Suppressor macrophage treated with lipopolysaccharide for 4 hours (primary cell): ENCODE data around the gene GADD45A.
A peak's percentile ranks its signal among the peaks of the same experiment; 100 is the strongest.
"Not testable (repeated sequence)": the region's sequence is repeated elsewhere in the genome, so short reads cannot be mapped to it uniquely, and the experiment has no call there.

Source experiments
- DNase-seq: peaks from one replicate; pipeline ENCODE4 v3.0.0-alpha.2; 2020

Gene GADD45A

DNA sequence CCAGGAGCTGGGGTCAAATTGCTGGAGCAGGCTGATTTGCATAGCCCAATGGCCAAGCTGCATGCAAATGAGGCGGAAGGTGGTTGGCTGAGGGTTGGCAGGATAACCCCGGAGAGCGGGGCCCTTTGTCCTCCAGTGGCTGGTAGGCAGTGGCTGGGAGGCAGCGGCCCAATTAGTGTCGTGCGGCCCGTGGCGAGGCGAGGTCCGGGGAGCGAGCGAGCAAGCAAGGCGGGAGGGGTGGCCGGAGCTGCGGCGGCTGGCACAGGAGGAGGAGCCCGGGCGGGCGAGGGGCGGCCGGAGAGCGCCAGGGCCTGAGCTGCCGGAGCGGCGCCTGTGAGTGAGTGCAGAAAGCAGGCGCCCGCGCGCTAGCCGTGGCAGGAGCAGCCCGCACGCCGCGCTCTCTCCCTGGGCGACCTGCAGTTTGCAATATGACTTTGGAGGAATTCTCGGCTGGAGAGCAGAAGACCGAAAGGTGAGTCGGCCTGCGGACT lies at the start of gene GADD45A:
TSS of gene GADD45A (plus strand) at position 135 of the 491 bp plus-strand sequence. CDS start at position 429, 294 bp downstream.
- DNase-seq: peak; percentile 97

DNA sequence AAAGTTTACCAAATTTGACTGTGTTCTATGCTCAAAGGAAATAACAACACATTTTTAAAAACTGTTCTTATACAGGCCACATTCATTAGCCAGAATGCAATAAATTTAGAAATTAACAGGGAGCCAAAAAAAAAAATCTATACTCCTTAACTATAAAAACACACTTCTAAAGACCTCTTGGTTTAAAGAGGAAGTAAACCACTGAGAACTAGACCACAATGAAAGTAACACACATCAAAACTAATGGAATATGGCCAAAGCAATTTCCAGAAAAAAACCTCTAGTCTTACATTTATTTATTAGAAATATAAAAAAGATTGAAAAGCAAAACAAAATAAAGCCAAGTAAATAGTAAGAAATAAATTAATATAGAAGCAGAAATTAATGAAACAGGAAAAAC lies 48.9 kb upstream of the GADD45A start:
- no peak for DNase-seq

- DNase-seq: no peak
These were observed 45.6 kb upstream of the GADD45A start for GRCh38 chr1:67639361-67639760.

GRCh38 chr1:67642629-67643028 lies 42.4 kb upstream of the GADD45A start:
- DNase-seq: no peak

DNA sequence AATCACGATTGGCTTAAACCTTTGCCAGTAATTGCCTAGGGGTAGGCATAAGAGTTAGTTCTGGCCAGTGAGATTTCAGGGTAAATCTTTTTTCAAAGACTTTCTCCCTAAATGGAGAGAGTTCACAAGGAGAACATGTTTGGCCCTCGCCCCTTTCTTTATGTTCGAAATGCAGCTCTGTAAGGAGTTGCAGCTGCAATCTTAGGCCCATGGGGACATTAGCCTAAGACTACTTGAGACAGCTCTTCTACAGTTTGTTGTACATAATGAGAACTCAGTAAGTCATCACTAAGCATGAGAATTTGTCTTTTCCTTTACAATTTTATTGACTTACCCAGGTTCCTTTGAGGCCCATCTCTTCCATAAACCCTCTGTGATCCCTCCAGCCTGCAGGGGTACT lies 40.4 kb upstream of the GADD45A start:
- DNase-seq: no peak

DNA sequence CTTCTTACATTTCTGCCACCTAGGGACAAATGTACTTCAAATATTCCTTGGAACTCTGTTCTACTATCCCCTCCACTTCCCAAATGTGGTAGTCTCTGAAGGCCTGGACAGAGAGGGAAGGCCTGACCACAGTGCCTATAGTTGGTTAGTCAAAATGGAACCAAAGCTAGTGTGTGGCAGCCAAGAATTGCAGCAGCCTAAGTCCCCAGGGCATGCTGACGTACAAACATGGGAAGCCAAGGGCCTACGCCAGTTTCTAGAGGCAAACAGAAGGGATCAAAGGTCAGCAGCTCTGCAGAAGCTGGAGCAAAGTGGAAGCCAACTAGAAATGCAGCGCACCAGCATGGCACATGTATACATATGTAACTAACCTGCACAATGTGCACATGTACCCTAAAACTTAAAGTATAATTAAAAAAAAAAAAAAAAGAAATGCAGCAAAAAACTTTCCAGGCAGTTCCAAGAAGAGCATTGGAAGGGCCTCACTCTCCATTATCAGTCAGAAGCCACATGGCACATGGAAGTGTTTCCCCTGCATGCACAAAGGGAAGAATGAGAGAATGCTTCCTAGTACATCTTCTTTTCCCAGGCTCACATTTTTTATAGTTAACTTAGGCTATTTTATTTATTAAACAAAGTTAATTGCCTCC lies 39.4 kb upstream of the GADD45A start:
- DNase-seq: no peak

- DNase-seq: no peak
These were observed 38.6 kb upstream of the GADD45A start for GRCh38 chr1:67646145-67647035.

DNA sequence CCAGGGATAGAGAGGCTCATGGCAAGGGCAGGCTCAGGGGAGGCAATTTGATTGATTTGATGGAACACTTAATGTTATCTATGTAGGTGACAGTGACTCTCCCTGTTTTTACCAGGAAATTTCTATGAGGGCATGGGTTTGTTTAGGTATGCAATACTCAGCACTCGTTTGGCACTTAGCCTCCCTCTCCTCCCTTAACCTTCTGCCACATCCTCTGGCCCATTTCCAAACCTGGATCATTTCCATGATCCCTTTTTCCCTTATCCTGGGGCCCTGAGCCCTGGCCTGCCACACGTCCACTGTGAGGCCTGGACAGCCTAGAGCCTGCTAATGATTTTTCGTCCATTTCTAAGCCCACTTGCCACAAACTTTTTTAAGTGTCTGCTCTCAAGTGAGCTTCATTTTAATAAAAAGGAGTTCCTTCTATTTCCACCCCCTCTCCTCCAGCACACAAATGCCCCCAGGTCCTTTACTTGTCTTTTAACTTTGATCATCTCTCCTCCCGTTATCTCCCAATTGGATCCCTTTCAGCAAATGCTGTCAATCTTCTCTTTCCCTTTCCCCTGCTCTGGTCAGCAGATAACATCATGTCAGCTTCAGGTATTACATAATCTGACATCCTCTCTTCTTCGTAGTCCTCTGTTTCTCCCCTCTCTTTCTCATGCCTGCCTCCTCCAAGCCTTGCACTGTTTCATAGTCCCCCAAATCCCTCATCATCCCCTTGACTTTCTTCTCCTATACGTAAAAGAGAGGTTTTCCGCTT lies 37.8 kb upstream of the GADD45A start:
- no peak for DNase-seq

DNA sequence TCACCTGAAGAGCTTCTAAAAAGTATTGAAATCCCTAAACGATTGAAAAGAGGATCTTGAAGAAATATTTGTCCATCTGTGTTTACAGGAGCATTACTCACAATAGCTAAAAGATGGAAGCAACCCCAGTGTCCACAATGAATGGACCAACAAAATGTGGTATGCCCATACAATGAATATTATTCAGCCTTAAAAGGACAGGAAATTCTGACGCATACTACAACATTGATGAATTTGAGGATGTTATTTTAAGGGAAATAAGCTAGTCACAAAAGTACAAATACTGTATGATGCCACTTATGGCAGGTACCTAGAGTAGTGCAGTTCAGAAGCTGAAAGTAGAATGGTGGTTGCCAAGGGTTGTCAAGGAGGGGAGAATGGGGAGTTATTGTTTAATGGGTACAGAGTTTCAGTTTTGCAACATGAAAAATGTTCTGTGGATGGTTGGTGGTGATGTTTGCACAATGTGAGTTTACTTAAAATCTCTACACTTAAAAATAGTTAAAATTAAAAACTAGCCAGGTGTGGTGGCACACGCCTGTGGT lies 37.1 kb upstream of the GADD45A start:
- DNase-seq: no peak

DNA sequence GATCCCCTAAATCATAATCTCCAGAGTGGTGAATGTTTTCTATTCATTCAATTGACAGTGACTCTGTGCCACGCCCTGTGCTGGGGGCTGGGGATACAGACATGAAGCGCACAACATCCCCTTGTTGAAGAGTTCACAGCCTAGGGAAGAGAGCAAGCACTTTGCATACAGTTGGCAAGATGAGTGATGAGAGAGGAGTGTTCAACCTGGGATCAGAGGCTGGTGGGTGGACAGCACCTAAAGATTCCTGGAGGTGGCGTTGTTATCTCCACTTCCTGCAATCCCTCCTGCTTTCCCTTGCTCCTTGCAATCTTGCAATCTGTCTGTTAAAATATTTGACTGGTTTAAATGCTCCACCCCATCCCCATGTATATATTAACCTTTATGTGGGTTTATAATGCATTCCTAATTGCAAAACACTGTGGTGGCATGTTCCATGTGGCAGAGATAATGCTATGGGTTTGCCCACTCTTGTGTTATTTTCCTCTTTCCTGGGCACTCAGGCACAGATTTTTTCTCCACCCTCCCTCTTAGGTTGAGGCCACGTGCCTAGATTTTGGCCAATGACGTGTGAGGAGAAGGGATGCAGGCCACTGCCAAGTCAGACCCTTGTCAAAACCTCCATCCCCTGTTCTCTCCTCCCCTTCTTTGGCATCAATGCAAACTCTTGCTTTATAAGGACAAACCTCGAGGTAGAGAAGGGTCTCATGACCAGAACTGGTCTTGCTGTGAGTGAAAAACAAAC lies 36.2 kb upstream of the GADD45A start:
- no peak for DNase-seq

DNA sequence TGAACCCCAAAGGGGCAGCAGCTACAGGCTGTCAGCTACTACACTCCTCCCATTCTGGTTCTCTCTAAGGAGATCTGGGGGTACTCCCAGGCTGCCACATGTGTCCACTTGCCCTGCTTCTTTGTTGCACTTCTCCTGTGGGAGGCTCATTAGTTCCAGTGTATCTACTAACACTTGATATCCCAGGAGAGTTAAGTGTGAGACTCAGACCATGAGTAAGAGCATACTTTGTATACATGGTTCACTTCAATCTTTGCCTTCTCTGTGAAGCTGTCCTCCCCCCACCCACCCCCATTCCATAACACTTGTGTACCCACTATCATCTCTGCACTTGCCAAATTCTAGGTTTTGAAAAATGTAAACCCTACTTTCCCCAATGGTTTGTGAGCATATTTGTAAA lies 34.9 kb upstream of the GADD45A start:
- DNase-seq: no peak

DNA sequence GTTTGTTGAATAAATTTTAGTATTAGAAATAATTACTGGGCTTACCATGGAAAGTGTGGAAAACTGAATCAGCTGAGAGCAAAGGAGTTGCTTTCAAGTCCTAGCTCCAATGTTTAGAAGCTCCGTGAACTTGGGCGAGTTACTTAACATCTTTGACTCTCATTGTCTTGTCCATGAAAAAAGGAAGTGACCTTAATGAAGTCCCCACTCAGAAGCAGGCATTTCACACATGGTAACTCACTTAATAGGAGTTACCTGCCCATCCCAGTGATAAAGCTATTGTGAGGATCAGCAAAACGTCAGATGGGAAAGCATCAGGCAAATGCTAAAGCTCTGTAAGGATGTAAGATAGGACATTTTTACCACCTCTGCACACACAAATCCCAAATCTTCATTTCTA lies 34.0 kb upstream of the GADD45A start:
- DNase-seq: no peak

GRCh38 chr1:67652800-67653199 lies 32.2 kb upstream of the GADD45A start:
- peak; percentile 66 for DNase-seq

- DNase-seq: peak; percentile 23
These were observed 31.7 kb upstream of the GADD45A start for GRCh38 chr1:67653304-67653703.

- no peak for DNase-seq
These were observed 29.4 kb upstream of the GADD45A start for GRCh38 chr1:67655581-67655980.

- DNase-seq: not testable (repeated sequence)
These were observed 27.8 kb upstream of the GADD45A start for GRCh38 chr1:67657152-67657551.

DNA sequence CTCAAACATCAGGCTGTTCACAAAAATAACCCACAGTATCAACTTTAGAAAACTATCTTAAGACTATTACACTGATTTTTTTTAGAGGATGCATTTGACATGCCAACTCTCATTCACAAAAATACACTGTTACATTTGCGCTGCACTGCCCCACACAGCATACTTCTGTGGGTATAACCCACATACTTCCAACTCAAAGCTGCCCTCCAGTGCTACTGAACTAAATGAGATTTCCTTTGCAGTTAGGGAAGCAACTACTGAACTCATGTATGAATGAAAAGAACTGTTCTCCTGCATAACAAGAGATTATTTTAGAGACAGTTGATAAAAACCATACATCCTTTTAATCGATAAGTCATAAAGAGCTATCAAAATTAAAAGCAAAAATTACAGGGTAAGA lies 25.8 kb upstream of the GADD45A start:
- no peak for DNase-seq

GRCh38 chr1:67662884-67663283 lies 22.1 kb upstream of the GADD45A start:
- DNase-seq: no peak

DNA sequence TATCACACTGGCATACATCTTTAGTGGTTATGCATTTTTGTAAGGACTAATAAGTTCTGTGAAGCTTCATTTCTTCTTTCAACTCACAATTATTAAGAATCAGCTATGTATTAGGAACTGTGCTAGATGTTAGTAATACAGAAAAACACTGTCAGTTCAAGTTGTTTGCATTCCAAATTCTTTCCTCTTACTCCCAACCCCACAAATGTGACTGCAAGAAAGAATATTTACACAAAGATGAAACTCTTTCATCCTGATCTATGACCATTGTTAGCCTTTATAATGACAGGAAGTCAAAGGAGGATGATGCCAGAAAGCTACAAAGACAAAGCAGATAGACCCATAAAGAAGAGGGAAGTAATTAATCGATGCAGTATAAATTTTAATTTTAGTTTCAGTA lies 21.0 kb upstream of the GADD45A start:
- no peak for DNase-seq

DNA sequence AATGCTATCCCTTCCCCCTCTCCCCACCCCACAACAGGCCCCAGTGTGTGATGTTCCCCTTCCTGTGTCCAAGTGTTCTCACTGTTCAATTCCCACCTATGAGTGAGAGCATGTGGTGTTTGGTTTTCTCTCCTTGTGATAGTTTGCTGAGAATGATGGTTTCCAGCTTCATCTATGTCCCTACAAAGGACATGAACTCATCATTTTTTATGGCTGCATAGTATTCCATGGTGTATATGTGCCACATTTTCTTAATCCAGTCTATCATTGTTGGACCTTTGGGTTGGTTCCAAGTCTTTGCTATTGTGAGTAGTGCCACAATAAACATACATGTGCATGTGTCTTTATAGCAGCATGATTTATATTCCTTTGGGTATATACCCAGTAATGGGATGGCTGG lies 19.7 kb upstream of the GADD45A start:
- not testable (repeated sequence) for DNase-seq

DNA sequence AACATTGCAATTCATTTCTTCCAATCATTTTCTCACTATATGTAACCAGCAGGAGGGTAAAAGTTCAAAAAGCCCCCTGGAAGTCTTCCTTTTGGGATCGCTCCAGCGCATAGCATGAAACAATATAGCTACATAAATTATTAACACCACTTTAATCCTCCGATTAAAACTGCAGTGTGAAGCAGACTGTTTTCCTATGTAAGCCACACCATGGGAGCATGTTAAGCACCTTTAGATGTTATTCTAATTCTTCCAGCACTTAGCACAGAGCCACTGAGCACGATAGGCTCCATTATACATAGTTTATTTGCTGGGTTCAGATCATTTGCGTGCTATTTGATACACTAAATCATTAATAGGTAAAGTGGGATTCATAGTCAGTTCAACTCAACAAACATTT lies 18.4 kb upstream of the GADD45A start:
- DNase-seq: no peak

DNA sequence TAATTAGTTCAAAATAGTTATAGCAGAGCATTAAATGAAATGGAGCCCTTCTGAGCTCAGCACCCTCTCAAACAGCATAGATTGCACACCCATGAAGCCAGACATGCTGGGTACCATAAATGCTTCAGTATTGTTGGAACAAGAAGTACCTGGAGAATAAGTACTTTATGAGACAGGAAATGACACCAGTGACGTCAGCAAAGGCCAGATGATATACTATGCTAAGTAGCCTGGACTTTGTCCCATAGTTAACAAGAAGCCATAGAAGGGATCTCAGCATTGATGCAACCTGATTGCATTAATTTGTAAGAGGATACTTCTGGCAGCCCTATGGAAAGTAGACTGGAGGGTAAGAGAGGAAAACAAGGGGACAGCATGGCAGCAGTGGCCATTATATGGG lies 16.3 kb upstream of the GADD45A start:
- DNase-seq: no peak
